K562 (cell line): ENCODE data around the gene SLC39A3. TPM values are rescaled to one million over a fixed set of nuclear protein-coding genes. Genes with fewer than 3 reads are reported as not detected.

ENCODE experiments used
- BCOR ChIP-seq: fragments of 450-650 bp; IDR thresholded peaks from 2 replicates; pipeline ENCODE4 v1.6.1; 2016
- CBX1 ChIP-seq: sonication (generic); IDR thresholded peaks from 2 replicates; pipeline ENCODE4 v1.6.1; 2016; ENCODE audit warnings: antibody characterized with exemption, low read depth, mild to moderate bottlenecking
- CBX3 ChIP-seq, 2 experiments: IDR thresholded peaks; 1 replicate in 1 of 2; 2 replicates in 1 of 2; pipeline ENCODE4 v1.6.1; 2012; ENCODE audit warnings: inconsistent platforms in 2 of 2, low read length in 2 of 2, borderline replicate concordance in 1 of 2, control low read depth in 1 of 2
- CGGBP1 ChIP-seq: fragments of 250-450 bp; sonication (Bioruptor Pico); IDR thresholded peaks from 2 replicates; pipeline ENCODE4 v1.9.0; 2021; ENCODE audit warnings: mild to moderate bottlenecking
- CHD2 ChIP-seq: IDR thresholded peaks from 2 replicates; pipeline ENCODE4 v1.6.1; 2011; ENCODE audit warnings: low read depth, low read length
- DIDO1 ChIP-seq: fragments of 450-650 bp; IDR thresholded peaks from 2 replicates; pipeline ENCODE4 v1.6.1; 2016; ENCODE audit warnings: low read depth, missing biosample characterization, missing genetic modification characterization
- PKNOX1 ChIP-seq: fragments of 450-650 bp; IDR thresholded peaks from 2 replicates; pipeline ENCODE4 v1.6.1; 2016
- RBM25 ChIP-seq: fragments of 200-400 bp; formaldehyde crosslinking; IDR thresholded peaks from 2 replicates; pipeline ENCODE4 v1.6.1; 2018; ENCODE audit warnings: low read length, low read depth, moderate library complexity; ENCODE audit not compliant: severe bottlenecking
- SAFB ChIP-seq: fragments of 200-400 bp; formaldehyde crosslinking; IDR thresholded peaks from 2 replicates; pipeline ENCODE4 v1.6.1; 2017; ENCODE audit warnings: low read depth, low read length, borderline replicate concordance
- TRIM24 ChIP-seq, 2 experiments: fragments of 450-650 bp; IDR thresholded peaks; 2 replicates each; pipeline ENCODE4 v1.6.1; 2016
- TRIM28 ChIP-seq: fragments of 450-650 bp; IDR thresholded peaks from 2 replicates; pipeline ENCODE4 v1.6.1; 2017
- XRCC4 ChIP-seq: IDR thresholded peaks from one replicate; pipeline ENCODE4 v1.6.1; 2011; ENCODE audit not compliant: insufficient read depth, insufficient read length; ENCODE audit errors: extremely low read depth
- ZNF444 ChIP-seq: fragments of 250-450 bp; sonication (Bioruptor Pico); IDR thresholded peaks from 2 replicates; pipeline ENCODE4 v1.4.0; 2020; ENCODE audit warnings: mild to moderate bottlenecking, moderate library complexity
- polyA plus RNA-seq, 8 experiments: library from polyadenylated mRNA; depleted of rRNA in 4 of 8; stranded (reverse) in 5 of 8; unstranded in 3 of 8; fragments of >200 nt; fragmentation: Nextera tagmentation in 2 of 8; fragmentation: Illumina TruSeq in 1 of 8; extraction: Ambion mirVana in 2 of 8; extraction: Trizol in 1 of 8; gene quantifications; 2 replicates each; pipeline versions ENCODE4 v1.2.1 to v1.2.3, GENCODE V29; 2011 to 2014; ENCODE audit warnings: inconsistent platforms in 1 of 8, missing spikeins in 1 of 8
- total RNA-seq, 7 experiments: library from RNA; depleted of rRNA in 6 of 7; stranded (reverse); fragments of >200 nt in 6 of 7; fragmentation: Illumina TruSeq in 2 of 7; extraction: Trizol in 2 of 7; gene quantifications; 2 replicates each; pipeline versions ENCODE4 v1.2.1 to v1.2.3, GENCODE V29; 2011 to 2021; ENCODE audit warnings: low replicate concordance in 1 of 7

Gene SLC39A3
- total and polyA plus RNA-seq, 9 of the 15 experiments (the other 6 are each of a cell fraction or from before 2014, with no cell fraction given) = 2.3 to 215 (median 127) TPM

GRCh38 chr19:2715470-2716274 lies 24.1 kb downstream of the SLC39A3 start (continued):
- TF ChIP-seq SAFB = no peak
- TF ChIP-seq PKNOX1 = no peak
- TF ChIP-seq CGGBP1 (CRISPR knock-in tag) = no peak
- TF ChIP-seq ZNF444 (CRISPR knock-in tag) = no peak
- TF ChIP-seq CBX3 (IDR thresholded peaks at IDR 0.05; ENCODE audit: borderline replicate concordance in 1 of 2, low read length in 2 of 2) = peak in 1 of 2 experiments; percentile 95; a peak in 2 of 3 replicates
- no peak for TF ChIP-seq XRCC4
- TF ChIP-seq DIDO1 = no peak
- peak in 1 of 2 experiments; percentile 45; a peak in 1 of 4 replicates for TF ChIP-seq TRIM24 (IDR thresholded peaks at IDR 0.05)
- peak; percentile 91 for TF ChIP-seq RBM25
- TF ChIP-seq TRIM28 = peak; percentile 78; the same call in 1 of the 2 replicates
- peak; percentile 74; the same call in 1 of the 2 replicates for TF ChIP-seq CBX1
- peak; percentile 96 for TF ChIP-seq BCOR
- TF ChIP-seq CHD2 = no peak
- TF ChIP-seq, all 486 proteins: peak for 11
